Islet precursor cell (in vitro differentiated cells): Measurements from ENCODE around the gene OR2M2.

ENCODE experiments used
- DNase-seq: peaks from one replicate; pipeline ENCODE4 v3.0.0-alpha.2; 2018

Gene OR2M2, protein sequence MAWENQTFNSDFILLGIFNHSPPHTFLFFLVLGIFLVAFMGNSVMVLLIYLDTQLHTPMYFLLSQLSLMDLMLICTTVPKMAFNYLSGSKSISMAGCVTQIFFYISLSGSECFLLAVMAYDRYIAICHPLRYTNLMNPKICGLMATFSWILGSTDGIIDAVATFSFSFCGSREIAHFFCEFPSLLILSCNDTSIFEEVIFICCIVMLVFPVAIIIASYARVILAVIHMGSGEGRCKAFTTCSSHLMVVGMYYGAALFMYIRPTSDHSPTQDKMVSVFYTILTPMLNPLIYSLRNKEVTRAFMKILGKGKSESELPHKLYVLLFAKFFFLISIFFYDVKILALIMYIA

DNA sequence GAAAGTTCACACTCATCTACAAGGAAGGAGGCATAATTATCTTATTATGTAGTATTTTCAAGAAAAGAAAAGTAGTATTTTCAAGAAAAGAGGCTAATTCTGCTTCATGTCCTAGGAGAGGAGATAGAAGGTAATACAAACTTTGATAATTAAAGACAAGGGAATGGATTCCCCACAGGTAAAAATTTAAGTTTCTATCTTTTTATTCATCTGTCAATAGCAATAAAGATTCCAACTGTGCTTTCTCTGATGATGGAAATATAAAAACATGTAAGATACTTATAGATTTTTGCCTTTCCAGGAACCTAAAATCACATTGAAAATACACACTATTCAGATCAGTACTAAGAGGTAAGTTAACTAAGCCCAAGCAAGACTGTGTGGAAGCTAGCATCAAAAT, at the start of gene OR2M2:
TSS of gene OR2M2 (plus strand) at position 301 of the 400 bp plus-strand sequence. CDS start 5,165 bp downstream, outside the sequence.
- DNase-seq = no peak

DNA sequence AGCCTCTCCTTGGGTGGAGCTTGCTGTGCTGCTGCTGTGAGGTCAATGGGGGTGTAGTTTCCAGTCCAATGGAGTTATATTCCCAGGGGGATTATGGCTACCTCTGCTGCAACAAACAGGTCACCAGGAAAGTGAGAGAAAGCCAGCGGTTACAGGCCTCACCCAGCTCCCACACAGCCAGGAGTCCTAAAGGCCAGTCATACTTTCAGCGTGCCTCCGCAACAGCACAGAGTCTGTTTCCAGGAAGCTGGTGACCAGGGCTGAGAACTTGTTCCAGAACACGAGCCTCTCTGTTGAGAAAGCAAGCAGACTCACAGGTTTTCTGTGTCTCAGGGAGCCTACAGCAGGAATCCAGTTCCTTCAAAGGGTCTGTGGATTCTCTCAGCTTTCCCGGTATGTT, 47.0 kb upstream of the OR2M2 start:
- DNase-seq = no peak

DNA sequence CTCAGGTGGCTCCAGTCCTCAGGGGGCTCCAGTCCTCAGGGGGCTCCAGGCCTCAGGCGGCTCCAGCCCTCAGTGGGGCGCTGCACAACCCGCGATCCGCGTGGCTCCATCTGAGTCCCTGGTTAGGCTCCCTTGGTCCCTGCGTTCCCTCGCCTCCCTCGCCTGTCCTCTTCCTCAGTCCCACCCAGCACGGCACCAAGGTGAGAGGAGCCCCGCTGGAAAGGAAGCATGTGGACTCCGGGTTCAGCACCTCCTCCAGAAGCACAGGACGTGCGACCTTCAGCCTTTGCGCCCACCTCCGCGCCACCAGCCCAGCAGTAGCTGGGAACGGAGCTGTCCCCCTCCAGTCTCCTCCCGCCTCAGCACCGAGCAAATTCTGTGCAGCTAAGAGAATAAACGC, 37.8 kb upstream of the OR2M2 start:
- no peak for DNase-seq

DNA sequence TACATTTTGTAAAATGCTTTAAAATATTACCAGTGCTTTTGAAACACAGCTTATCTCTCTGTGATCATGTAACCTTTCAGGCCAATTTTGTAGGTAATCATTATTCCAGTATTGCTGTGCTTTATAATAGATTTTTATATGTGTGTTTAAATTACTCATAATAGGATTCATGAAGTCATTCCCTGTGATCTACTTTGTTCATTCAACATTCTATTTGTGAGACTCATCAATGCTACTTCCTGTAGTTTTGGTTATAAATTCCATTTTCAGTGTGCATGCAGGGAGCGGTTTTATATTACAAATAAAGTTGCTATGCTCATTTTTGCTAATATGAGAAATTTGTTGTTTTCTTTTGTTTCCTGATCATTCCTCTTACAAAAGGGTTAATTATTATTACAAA, 33.8 kb upstream of the OR2M2 start:
- no peak for DNase-seq

DNA sequence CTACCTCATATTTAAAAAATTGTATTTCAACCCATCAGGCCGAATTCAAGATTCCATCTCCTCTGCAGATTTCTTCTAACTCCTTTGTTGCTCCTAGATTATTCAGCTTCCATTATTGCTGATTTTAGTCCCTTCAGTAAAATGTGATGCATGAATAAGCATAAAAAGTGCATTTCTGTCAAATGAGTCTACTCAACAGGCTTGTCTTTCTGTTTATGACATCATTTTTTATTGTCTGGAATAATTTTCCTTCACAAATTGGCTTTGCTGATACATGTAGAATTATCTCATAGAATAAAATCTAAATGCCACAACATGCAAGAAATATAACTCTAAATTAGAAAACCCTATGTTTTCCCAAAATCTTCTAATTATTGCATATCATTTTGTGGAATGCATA, 31.3 kb upstream of the OR2M2 start:
- DNase-seq = no peak

DNA sequence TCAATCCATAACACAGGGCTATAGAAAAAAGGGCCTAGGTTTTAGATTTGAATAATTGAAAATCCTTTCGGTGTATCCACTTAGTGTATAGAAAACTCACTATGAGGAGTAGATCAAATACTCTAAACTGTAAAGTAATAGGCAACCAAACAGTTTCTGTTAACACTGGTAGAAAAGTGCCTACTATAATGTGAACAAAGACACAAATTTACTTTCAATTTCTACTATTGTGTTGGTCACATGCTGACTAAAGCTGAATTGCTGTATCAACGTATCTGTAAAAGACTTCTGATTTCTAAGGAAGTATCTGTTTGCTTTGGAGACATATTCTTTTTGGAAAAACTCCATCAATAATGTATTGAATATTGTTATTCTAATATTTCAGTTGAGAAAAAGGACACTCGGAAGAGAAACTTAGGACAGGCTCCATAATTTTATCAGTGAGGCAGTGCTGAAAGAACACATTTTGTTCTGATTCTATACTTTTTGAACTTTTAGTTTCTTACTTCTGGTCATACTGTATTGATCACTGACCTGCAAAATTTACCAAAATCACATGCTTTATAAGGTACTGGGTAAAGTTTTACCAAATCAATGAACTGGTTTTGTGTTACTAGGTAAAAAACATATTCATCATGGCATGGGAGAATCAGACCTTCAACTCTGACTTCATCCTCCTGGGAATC, 30.0 kb upstream of the OR2M2 start, which contains the start of gene OR2M5:
TSS of gene OR2M5 (plus strand) at position 636 of the 686 bp plus-strand sequence. CDS start at position 636, 0 bp downstream.
- no peak for DNase-seq

DNA sequence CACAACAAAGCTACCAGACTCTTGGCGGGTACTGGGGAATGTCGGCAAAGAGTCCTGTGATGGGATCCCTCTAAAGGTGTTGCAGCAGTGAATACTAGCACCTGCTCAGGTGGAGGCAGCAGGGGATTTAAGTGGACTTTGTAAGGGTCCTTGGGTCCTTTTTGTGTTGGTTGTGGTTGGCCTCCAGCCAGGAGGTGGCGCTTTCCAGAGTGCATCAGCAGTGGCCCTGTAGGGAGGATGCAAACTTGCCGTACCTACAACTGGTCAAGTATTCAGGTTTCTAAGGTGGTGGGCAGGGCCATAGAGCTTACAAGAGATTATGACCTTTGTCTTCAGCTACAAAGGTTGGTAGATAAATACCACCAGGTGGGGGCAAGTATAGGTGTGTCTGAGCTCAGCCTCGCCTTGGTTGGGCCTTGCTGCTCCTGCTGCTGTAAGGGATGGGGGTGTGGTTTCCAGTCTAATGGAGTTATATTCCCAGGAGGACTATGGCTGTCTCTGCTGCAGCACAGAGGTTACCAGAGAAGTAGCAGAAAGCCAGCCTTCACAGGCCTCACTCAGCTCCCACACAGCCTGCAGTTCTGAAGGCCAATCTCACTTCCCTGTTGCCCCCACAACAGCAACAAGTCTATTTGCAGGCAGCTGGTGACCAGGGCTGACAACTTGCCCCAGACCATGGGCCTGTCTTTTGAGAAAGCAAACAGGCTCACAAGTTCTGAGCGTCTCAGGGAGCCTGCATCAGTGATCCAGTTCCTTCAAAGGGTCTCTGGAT, 22.4 kb upstream of the OR2M2 start:
- no peak for DNase-seq

DNA sequence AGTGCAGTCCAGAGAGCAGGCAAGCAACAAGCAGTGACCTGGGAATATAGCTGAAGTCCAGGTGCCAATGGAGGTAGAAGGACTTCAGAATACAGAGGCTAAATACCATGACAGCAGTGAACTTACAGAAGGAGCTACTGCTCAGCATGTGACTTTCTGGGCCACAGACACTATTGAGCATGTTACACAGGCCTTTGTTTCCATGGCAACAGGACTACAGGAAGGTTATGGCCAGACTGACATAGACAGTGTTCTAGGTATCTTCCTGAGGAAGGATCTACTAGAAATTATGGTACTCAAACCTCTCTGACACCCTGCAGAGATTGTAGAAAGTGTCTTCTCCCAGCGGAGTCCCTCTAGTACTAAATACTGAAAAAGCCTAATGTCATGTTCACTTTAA, 18.7 kb upstream of the OR2M2 start:
- DNase-seq = no peak

DNA sequence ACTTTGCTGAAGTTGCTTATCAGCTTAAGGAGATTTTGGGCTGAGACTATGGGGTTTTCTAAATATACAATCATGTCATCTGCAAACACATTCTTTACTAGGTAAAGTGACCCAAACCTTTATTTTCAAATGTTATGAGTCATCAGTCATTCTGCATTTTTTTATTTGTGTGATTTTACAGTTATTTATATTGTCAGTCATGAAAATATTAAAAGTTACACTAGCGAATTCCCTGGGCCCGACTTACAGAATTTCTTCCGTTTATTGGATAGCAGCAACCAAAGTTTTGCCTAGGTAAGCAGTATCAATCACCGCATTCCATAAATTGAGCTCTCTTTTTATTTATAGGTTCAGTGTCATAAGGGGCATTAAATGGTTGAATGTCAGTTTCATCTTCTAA, 15.9 kb upstream of the OR2M2 start:
- DNase-seq = no peak

DNA sequence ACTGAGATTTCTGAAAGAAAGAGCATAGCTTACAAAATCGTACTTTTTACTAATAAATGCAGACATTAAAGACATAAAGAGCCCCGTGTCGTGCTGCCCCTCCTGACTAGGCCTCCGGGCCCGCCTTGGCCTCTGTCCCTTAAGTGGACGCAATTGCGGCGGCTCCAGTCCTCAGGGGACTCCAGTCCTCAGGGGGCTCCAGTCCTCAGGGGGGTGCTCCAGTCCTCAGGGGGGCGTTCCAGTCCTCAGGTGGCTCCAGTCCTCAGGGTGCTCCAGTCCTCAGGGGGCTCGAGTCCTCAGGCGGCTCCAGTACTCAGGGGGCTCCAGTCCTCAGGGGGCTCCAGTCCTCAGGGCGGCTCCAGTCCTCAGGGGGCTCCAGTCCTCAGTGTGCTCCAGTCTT, 10.6 kb upstream of the OR2M2 start:
- DNase-seq = no peak

DNA sequence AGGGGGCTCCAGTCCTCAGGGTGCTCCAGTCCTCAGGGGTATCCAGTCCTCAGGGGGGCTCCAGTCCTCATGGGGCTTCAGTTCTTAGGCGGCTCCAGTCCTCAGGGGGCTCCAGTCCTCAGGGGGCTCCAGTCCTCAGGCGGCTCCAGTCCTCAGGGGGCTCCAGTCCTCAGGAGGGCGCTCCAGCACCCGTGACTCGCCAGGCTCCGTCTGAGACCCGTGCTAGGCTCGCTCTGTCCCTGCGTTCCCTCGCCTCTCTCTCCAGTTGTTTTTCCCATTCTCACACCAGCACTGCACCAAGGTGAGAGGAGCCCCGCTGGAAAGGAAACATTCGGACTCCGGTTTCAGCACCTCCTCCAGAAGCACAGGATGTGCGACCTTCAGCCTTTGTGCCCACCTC, 9.4 kb upstream of the OR2M2 start:
- DNase-seq = no peak

DNA sequence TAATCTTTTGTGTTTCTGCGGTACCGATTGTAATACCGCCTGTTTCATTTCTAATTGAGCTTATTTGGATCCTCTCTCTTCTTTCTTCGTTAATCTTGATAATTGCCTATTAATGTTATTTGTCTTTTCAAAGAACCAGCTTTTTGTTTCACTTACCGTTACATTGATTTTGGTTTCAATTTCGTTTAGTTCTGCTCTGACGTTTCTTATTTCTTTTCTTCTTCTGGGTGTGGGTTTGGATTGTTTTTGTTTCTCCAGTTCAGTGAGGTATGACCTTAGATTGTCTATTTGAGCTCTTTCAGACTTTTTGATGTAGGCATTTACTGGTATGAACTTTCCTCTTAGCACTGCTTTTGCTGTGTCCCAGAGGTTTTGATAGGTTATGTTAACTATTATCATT, 9.4 kb downstream of the OR2M2 start:
- no peak for DNase-seq

DNA sequence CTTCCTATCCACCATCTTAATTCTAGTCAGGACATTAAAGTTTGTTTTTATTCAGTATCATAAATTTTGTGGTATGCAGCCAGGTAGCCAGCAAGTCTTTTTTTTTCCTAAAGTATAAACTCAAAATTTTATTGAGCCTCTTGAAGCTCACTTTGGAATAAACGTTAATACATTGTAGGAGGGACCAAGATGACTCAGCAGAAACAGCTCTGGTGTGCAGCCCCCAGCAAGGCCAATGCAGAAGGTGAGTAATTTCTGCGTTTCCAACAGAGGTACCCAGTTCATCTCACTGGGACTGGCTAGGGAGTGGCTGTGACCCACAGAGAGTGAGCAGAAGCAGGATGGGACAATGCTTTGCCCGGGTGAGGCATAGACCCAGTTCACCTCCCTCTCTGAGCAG, 12.7 kb downstream of the OR2M2 start:
- DNase-seq = no peak

DNA sequence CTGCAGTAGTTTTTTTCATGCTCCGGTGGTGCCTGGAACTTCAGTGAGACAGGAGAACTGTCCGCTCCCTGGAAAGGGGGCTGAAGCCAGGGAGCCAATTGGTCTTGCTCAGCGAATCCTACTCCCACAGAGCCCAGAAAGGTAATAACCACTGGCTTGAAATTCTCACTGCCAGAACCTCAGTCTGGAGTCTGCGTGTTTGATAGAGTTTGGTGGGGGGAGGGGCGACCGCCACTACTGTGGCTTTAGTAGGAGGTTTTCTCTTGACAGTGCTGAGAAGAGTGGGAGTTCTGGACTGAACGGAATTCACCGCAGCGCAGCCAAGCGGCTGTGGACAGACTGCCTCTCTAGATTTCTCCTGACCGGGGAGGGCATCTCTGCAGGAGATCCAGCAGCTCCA, 14.4 kb downstream of the OR2M2 start:
- no peak for DNase-seq

DNA sequence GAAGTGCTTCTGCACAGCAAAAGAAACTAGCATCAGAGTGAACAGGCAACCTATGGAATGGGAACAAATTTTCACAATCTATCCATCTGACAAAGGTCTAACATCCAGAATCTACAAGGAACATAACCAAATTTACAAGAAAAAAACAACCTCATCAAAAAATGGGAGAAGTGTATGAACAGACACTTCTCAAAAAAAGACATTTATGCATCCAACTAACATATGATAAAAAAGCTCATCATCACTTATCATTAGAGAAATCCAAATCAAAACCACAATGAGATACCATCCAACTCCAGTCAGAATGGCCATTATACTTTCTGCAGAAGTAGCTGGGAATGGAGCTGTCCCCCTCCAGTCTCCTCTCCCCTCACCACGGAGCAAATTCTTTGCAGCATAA, 19.5 kb downstream of the OR2M2 start:
- no peak for DNase-seq

DNA sequence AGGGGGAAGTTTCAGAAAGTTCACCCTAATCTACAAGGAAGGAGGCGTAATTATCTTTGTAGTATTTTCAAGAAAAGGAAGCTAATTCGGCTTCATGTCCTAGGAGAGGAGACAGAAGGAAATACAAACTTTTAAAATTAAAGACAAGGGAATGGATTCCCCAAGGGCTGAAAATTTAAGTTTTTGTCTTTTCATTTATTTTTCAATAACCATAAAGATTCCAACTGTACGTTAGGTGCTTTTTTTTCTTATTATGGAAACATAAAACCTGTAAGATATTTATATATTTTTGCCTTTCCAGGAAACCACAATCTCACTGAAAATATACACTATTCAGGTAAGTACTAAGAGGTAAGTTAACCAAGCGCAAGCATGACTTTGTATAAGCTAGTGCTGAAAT, 22.3 kb downstream of the OR2M2 start, which contains the start of gene OR2M3:
TSS of gene OR2M3 (plus strand) at position 301 of the 400 bp plus-strand sequence. CDS start 5,803 bp downstream, outside the sequence.
- DNase-seq = no peak

DNA sequence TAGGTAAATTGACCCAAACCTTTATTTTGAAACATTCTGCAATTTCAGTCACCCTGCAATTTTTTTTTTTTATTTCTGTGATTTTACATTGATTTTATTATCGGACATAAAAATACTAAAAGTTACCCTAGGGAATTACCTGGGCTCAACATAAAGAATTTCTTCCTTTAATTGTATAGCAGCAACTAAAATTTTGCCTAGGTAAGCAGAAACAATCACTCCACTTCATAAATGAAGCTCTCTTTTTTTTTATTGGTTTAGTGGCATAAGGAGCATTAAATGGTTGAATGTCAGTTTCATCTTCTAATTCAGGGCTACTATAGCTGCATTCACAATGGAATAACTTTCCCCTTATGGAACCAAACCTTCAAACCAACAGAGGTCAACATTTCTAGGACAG, 41.3 kb downstream of the OR2M2 start:
- DNase-seq = no peak

DNA sequence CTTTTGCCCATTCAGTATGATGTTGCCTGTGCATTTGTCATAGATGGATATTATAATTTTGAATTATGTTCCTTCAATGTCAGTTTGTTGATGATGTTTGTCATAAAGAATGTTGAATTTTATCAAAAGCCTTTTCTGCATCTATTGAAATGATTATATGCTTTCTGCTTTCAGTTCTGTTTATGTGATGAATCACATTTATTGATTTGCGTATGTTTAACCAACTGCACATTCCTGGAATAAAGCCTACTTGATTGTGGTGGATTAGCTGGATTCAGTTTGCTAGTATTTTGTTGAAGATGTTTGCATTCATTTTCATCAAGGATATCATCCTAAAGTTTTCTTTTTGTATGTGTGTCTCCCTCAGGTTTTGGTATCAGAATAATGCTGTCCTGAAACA, 50.9 kb downstream of the OR2M2 start:
- DNase-seq = no peak

DNA sequence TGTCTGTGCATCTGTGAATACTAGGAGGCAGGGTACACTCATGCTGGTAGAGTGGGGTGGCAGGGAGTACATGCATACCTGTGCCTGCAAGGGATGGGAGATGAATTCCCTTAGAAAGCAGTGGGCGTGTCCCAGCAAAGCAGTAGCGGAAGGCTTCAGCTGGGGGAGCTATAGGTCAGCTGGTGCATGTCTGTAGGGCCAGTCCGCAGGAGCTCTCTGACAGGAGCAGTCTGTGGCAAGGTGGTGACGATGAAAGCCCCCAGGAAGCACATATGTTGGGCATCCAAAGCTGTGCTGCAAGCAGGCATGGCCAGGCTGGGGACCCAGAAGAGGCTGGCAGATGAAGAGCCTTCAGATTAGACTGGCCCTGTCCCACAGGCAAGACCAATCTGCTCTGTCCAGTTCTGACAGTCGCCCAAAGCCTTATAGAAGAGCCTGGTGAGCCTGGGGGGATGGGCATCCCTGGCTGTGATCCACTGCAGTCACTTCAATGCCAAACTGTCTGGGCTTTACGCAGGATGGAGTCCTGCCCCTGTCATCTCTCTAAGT, 54.8 kb downstream of the OR2M2 start:
- no peak for DNase-seq
